ENCODE data around the gene NYAP1.

DNA sequence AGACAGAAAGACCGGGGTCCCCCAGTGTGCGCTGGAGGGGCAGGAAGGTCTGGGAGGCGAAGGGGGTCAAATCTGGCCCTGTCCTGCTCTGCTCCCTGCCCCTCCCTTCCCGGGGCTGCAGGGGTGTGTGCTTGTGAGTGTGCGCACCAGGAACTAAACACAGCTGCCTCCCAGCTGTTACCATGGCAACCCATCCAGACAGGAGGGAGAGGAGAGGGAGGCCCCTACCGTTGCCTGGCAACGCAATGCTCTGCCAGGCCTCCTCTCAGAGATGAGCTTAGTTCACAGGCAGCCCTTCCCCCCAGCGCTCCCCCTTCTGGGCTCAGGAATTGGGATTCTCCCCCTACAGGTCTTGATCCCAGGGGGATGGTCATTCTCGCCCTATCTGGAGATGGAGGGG, 6.1 kb downstream of the NYAP1 start:
- TF ChIP-seq, protein P1, sequence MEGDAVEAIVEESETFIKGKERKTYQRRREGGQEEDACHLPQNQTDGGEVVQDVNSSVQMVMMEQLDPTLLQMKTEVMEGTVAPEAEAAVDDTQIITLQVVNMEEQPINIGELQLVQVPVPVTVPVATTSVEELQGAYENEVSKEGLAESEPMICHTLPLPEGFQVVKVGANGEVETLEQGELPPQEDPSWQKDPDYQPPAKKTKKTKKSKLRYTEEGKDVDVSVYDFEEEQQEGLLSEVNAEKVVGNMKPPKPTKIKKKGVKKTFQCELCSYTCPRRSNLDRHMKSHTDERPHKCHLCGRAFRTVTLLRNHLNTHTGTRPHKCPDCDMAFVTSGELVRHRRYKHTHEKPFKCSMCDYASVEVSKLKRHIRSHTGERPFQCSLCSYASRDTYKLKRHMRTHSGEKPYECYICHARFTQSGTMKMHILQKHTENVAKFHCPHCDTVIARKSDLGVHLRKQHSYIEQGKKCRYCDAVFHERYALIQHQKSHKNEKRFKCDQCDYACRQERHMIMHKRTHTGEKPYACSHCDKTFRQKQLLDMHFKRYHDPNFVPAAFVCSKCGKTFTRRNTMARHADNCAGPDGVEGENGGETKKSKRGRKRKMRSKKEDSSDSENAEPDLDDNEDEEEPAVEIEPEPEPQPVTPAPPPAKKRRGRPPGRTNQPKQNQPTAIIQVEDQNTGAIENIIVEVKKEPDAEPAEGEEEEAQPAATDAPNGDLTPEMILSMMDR (IDR thresholded peaks at IDR 0.05): no peak
- no peak for TF ChIP-seq ZFX (IDR thresholded peaks at IDR 0.05; ENCODE audit: borderline replicate concordance)

Data from 22Rv1 (cell line).